MCF 10A (cell line): ENCODE measurements around the gene ZBTB33. TPM values are rescaled to one million over a fixed set of nuclear protein-coding genes. Genes with fewer than 3 reads are reported as not detected.

ENCODE experiments used
- BruUV-seq: library from RNA; stranded (reverse); fragments of 400-500 nt; replicated peaks from 2 replicates; lab custom pipeline; 2021; lab: Mats Ljungman, UMichigan
- CTCF ChIA-PET: fragments of 300-600 bp; sonication (Branson Sonifier 250); formaldehyde crosslinking; extraction: SDS; loops from one replicate; lab custom pipeline; 2021; ENCODE audit warnings: antibody characterized with exemption, inconsistent platforms; lab: Yijun Ruan, JAX
- POLR2A ChIA-PET: fragments of 300-600, 350-650 bp; sonication (Branson Sonifier 250); formaldehyde crosslinking; extraction: SDS; loops from one replicate; lab custom pipeline; 2020; ENCODE audit warnings: antibody characterized with exemption, inconsistent platforms; lab: Yijun Ruan, JAX
- DNase-seq: peaks from one replicate; pipeline ENCODE4 v3.0.0-alpha.2; 2018; ENCODE audit not compliant: unreplicated experiment
- H3K27ac Mint-ChIP-seq: one replicate; pipeline ENCODE4 v1.8.0; 2022; ENCODE audit warnings: mild to moderate bottlenecking, low read depth, mixed read lengths; ENCODE audit not compliant: unreplicated experiment
- H3K27me3 Mint-ChIP-seq: one replicate; pipeline ENCODE4 v1.8.0; 2022; ENCODE audit warnings: mixed read lengths; ENCODE audit not compliant: insufficient read depth, unreplicated experiment
- H3K36me3 Mint-ChIP-seq: one replicate; pipeline ENCODE4 v1.8.0; 2022; ENCODE audit warnings: mild to moderate bottlenecking, moderate library complexity, mixed read lengths; ENCODE audit not compliant: insufficient read depth, unreplicated experiment
- H3K4me1 Mint-ChIP-seq: one replicate; pipeline ENCODE4 v1.8.0; 2022; ENCODE audit warnings: mixed read lengths; ENCODE audit not compliant: insufficient read depth, unreplicated experiment
- H3K4me3 Mint-ChIP-seq: one replicate; pipeline ENCODE4 v1.8.0; 2022; ENCODE audit warnings: mild to moderate bottlenecking, moderate library complexity, mixed read lengths; ENCODE audit not compliant: unreplicated experiment
- H3K9me3 Mint-ChIP-seq: one replicate; pipeline ENCODE4 v1.8.0; 2022; ENCODE audit warnings: mixed read lengths; ENCODE audit not compliant: unreplicated experiment
- intact Hi-C: fragments of 100-400 bp; cut with micrococcal nuclease; formaldehyde crosslinking; loops from 2 replicates; pipeline ENCODE4 v1.14.1; 2022
- total RNA-seq: library from RNA; stranded (reverse); gene quantifications from 2 replicates; pipeline ENCODE4 v1.2.3, GENCODE V29; 2022
- TF ChIP-seq, protein P1 (sequence below): fragments of 200-600 bp; IDR thresholded peaks from one replicate; pipeline ENCODE4 v1.8.0; 2022; ENCODE audit warnings: antibody characterized with exemption, mild to moderate bottlenecking; ENCODE audit not compliant: unreplicated experiment

Gene ZBTB33
- total RNA-seq, 1 experiment from 2014 or later, result 11.4 TPM

DNA sequence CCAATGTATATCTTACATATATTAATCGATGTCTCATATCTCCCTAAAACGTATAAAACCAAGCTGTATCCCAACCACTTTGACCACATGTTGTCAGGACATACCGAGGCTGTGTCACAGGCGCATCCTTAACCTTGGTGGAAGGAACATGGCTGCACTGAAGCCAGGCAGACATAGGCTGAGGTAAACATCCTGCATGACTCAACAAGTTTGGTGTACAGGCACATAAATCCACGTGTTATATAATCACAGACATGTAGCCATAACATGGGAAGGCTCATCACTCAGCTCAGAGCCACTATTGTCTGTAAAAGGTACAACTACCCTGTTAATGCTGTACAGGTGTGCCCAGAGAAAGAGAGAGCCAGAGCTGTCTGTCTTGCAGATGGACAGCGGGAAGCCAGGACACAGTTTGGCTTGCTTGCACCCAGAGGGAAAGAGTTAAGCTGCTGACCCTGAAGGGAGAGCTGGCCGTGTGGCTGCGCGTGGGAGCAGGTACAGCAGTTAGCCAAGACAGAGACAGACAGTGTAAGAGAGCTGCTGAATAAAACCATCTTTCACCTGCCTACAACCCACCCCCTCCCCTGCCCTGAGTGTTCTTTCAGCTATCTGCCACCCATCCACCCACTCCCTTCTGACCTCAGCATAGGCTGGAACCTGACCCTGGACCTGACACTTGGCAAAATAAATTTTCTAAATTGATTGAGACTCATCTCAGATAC lies 22.3 kb upstream of the ZBTB33 start:
- Mint-ChIP-seq H3K36me3 (no peaks in the 10 kb centered on the region), H3K4me3 (no peak overlapping the region), H3K9me3 (no peaks in the 10 kb centered on the region), H3K4me1 (no peaks in the 10 kb centered on the region), H3K27ac (no peak overlapping the region), H3K27me3 (peaks cover 23% of the 10 kb centered on the region)
- intact Hi-C loops, result no loop called here
- ChIA-PET POLR2A (interaction anchor here (0.6 to 1.2 kb wide), 2 partner anchors 32 to 205 kb away, joined by 3 to 4 read pairs; no protein-coding TSS in a partner anchor), CTCF (interaction anchor here (0.5 to 6.6 kb wide), 6 partner anchors 10 to 81 kb away, joined by 3 to 58 read pairs (median 3); partner anchors contain the start of gene ZBTB33)
- TF ChIP-seq, protein P1, sequence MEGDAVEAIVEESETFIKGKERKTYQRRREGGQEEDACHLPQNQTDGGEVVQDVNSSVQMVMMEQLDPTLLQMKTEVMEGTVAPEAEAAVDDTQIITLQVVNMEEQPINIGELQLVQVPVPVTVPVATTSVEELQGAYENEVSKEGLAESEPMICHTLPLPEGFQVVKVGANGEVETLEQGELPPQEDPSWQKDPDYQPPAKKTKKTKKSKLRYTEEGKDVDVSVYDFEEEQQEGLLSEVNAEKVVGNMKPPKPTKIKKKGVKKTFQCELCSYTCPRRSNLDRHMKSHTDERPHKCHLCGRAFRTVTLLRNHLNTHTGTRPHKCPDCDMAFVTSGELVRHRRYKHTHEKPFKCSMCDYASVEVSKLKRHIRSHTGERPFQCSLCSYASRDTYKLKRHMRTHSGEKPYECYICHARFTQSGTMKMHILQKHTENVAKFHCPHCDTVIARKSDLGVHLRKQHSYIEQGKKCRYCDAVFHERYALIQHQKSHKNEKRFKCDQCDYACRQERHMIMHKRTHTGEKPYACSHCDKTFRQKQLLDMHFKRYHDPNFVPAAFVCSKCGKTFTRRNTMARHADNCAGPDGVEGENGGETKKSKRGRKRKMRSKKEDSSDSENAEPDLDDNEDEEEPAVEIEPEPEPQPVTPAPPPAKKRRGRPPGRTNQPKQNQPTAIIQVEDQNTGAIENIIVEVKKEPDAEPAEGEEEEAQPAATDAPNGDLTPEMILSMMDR, result no peak
- no peak for DNase-seq
- no TSS peak for BruUV-seq

DNA sequence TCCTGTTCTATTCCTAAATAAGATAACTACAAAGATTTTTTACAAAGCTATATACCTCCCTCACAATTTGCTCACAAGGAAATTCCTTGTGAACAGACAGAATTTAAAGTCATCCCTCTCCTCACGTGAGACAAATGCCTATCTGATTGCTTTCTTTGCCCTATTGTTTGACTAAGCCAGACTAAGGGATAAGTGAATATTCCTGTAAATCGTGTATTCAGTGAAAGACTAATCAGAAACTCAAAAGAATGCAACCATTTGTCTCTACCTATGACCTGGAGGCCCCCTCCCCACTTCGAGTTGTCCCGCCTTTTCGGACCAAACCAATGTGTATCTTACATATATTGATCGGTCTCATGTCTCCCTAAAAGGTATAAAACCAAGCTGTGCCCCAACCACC lies 15.3 kb upstream of the ZBTB33 start:
- no peaks in the 10 kb centered on the region for H3K36me3 Mint-ChIP-seq
- intact Hi-C loops, result no loop called here
- no TSS peak for BruUV-seq
- CTCF ChIA-PET, result interaction anchor here (0.9 to 2.3 kb wide), 2 partner anchors 22 to 26 kb away, joined by 4 to 13 read pairs; no protein-coding TSS in a partner anchor
- no peaks in the 10 kb centered on the region for H3K9me3 Mint-ChIP-seq
- no peak for DNase-seq
- TF ChIP-seq, protein P1, result no peak
- no peak overlapping the region for H3K27ac Mint-ChIP-seq
- H3K4me3 Mint-ChIP-seq, result no peak overlapping the region
- H3K4me1 Mint-ChIP-seq, result no peaks in the 10 kb centered on the region
- peaks cover 12% of the 10 kb centered on the region for H3K27me3 Mint-ChIP-seq
- POLR2A ChIA-PET, result no interaction called here

DNA sequence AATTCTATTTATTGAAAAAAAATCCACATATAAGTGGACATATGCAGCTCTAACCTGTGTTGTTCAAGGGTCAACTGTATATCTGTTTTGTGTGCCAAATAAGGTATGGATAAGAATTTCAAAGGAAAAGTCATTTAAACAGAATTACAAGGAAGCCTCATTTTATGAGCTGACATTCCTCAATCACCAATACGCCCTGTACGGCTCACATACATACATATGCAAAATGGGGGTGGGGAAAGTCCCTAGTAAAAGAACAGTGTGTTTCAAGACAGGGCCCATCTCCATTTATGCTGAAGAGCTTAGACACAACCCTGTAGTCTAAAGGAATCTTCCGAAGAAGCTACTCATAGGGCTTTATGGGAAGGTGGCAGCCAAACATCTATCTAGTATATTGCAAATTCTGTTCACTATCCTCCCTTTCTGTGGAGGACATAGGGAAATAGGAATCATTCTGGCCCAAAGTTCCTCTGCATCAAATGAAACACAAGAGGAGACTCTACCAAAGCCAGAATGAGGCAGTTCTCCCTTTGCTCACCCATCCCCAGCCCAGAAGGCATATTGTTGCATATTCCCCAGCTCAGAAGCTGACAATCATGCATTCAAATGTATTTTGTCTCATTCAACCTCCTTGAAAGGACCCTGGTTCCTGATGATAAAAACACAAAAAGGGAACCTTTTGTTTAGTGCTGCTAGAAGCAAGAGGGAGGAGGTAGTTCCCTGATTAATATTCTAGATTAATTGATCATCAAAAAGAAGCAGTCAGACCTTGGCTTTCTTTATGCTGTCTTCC lies 13.7 kb upstream of the ZBTB33 start:
- H3K27me3 Mint-ChIP-seq, result peaks cover 23% of the 10 kb centered on the region
- H3K36me3 Mint-ChIP-seq, result no peaks in the 10 kb centered on the region
- no peak overlapping the region for H3K27ac Mint-ChIP-seq
- intact Hi-C loops, result no loop called here
- BruUV-seq, result no TSS peak
- H3K4me1 Mint-ChIP-seq, result no peaks in the 10 kb centered on the region
- POLR2A ChIA-PET, result interaction anchor here (0.9 kb wide), 1 partner anchor 14 kb away, joined by 4 read pairs; the partner anchor contains the start of gene ZBTB33
- DNase-seq, result no peak
- H3K4me3 Mint-ChIP-seq, result no peak overlapping the region
- CTCF ChIA-PET, result interaction anchor here (0.7 to 2.3 kb wide), 2 partner anchors 24 to 134 kb away, joined by 4 to 13 read pairs; no protein-coding TSS in a partner anchor
- H3K9me3 Mint-ChIP-seq, result no peaks in the 10 kb centered on the region
- TF ChIP-seq, protein P1, result no peak

DNA sequence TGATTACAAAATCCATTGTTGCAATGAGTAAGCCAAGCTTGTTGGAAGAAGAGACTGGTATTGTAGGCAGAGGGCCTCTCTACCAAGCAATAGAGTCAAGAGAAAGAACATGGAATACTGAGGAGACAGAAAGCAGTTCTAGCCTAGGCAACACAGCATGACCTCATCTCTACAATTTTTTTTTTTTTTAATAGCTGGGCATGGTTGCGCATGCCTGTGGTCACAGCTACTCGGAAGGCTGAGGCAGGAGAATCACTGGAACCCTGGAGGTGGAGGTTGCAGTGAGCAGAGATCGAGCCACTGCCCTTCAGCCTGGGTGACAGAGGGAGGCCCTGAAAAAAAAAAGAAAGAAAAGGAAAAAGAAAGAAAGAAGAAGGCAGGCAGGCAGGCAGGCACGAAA lies 11.7 kb upstream of the ZBTB33 start:
- no peak overlapping the region for H3K4me3 Mint-ChIP-seq
- POLR2A ChIA-PET, result interaction anchor here (1.0 kb wide), 1 partner anchor 12 kb away, joined by 4 read pairs; the partner anchor contains the start of gene ZBTB33

More for the DNA sequence above, 11.7 kb upstream of the ZBTB33 start:
- no TSS peak for BruUV-seq
- TF ChIP-seq, protein P1, result no peak
- H3K4me1 Mint-ChIP-seq, result peaks cover 3% of the 10 kb centered on the region
- CTCF ChIA-PET, result interaction anchor here (0.6 kb wide), 1 partner anchor 15 kb away, joined by 3 read pairs; no protein-coding TSS in a partner anchor
- H3K36me3 Mint-ChIP-seq, result no peaks in the 10 kb centered on the region
- no peak overlapping the region for H3K27ac Mint-ChIP-seq
- peaks cover 34% of the 10 kb centered on the region for H3K27me3 Mint-ChIP-seq
- intact Hi-C loops, result no loop called here
- no peak for DNase-seq
- no peaks in the 10 kb centered on the region for H3K9me3 Mint-ChIP-seq
